Colonic mucosa (tissue), 4 donors: ENCODE results near the gene FARSB. TPM values are rescaled to one million over a fixed set of nuclear protein-coding genes. Genes with fewer than 3 reads are reported as not detected.
"Not testable (repeated sequence)": the region's sequence is repeated elsewhere in the genome, so short reads cannot be mapped to it uniquely, and the experiment has no call there.

Experiments
- DNase-seq: peaks from one replicate; pipeline ENCODE4 v3.0.0-alpha.2; 2020
- H3K27ac ChIP-seq: fragments of 200-600 bp; one replicate; pipeline ENCODE4 v1.8.0; 2021
- H3K27me3 ChIP-seq: fragments of 200-600 bp; one replicate; pipeline ENCODE4 v1.8.0; 2021
- H3K36me3 ChIP-seq: fragments of 200-600 bp; one replicate; pipeline ENCODE4 v1.8.0; 2021
- H3K4me1 ChIP-seq: fragments of 200-600 bp; one replicate; pipeline ENCODE4 v1.8.0; 2021; ENCODE audit warnings: mild to moderate bottlenecking
- H3K4me3 ChIP-seq: fragments of 200-600 bp; one replicate; pipeline ENCODE4 v1.8.0; 2021
- H3K9ac ChIP-seq, 2 donors: one replicate each; pipeline ENCODE4 v1.7.0; 2013; ENCODE audit warnings: control low read depth in 2 of 2, low read depth in 2 of 2, low read length in 2 of 2
- H3K9me3 ChIP-seq: fragments of 200-600 bp; one replicate; pipeline ENCODE4 v1.8.0; 2021
- intact Hi-C: fragments of 100-400 bp; cut with DNase I; formaldehyde crosslinking; loops from one replicate; pipeline ENCODE4 v1.14.1; 2022
- total RNA-seq, 2 donors: library from RNA; stranded (reverse); fragmentation: NEBNext Ultra II Directional in 1 of 2; extraction: Animal tissue kit (Norgen Biotek cat#: 25700) in 1 of 2; gene quantifications; one replicate each; pipeline ENCODE4 v1.2.1, GENCODE V29; 2021
- TF ChIP-seq, protein P1 (sequence below): fragments of 200-600 bp; IDR thresholded peaks from one replicate; pipeline ENCODE4 v1.8.0; 2022; ENCODE audit warnings: antibody characterized with exemption, mild to moderate bottlenecking
- donor health status: healthy.
- donor health status: DM: no; HTN: no; CAD: no.
- donor health status: DM: no; HTN: no; CAD: no.

FARSB gene
- total RNA-seq, 2 donors from 2014 or later: 21.9 to 34.6 TPM

DNA sequence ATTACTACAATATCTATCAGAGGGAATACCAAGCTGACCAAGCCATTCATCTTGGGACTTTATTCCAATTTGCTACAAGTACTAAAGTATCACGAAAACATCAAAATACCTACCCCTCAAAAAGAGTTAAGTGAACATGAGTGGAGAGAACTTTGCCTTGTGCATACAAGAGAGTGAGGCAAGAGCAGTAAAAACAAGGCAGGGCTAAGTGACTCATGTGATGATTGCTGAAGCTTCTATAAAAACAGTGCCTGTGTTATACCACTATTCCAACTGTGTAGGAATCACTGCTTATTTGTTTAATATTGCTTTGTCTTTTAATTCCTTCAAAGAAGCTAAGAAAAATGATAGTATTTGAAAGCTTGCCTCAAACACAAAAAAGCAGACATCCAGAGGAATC is 61.2 kb downstream of the FARSB start:
- H3K4me3 ChIP-seq: no peak overlapping the region
- H3K4me1 ChIP-seq: no peaks in the 10 kb centered on the region
- no peaks in the 10 kb centered on the region for H3K9me3 ChIP-seq
- TF ChIP-seq, protein P1, sequence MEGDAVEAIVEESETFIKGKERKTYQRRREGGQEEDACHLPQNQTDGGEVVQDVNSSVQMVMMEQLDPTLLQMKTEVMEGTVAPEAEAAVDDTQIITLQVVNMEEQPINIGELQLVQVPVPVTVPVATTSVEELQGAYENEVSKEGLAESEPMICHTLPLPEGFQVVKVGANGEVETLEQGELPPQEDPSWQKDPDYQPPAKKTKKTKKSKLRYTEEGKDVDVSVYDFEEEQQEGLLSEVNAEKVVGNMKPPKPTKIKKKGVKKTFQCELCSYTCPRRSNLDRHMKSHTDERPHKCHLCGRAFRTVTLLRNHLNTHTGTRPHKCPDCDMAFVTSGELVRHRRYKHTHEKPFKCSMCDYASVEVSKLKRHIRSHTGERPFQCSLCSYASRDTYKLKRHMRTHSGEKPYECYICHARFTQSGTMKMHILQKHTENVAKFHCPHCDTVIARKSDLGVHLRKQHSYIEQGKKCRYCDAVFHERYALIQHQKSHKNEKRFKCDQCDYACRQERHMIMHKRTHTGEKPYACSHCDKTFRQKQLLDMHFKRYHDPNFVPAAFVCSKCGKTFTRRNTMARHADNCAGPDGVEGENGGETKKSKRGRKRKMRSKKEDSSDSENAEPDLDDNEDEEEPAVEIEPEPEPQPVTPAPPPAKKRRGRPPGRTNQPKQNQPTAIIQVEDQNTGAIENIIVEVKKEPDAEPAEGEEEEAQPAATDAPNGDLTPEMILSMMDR: no peak
- peak; percentile 47 for DNase-seq
- H3K9ac ChIP-seq: no peak overlapping the region
- H3K36me3 ChIP-seq: no peaks in the 10 kb centered on the region
- intact Hi-C loops: no loop called here
- peak overlapping the region; percentile 21 for H3K27ac ChIP-seq
- no peaks in the 10 kb centered on the region for H3K27me3 ChIP-seq

- no peaks in the 10 kb centered on the region for H3K27me3 ChIP-seq
- H3K4me3 ChIP-seq: no peak overlapping the region
- H3K9me3 ChIP-seq: no peaks in the 10 kb centered on the region
- H3K27ac ChIP-seq: no peak overlapping the region
- DNase-seq: no peak
- no peaks in the 10 kb centered on the region for H3K4me1 ChIP-seq
- H3K36me3 ChIP-seq: no peaks in the 10 kb centered on the region
- H3K9ac ChIP-seq: no peak overlapping the region
- TF ChIP-seq, protein P1: no peak
- intact Hi-C loops: no loop called here
Observed at GRCh38 chr2:222592176-222592575, 63.7 kb downstream of the FARSB start.

DNA sequence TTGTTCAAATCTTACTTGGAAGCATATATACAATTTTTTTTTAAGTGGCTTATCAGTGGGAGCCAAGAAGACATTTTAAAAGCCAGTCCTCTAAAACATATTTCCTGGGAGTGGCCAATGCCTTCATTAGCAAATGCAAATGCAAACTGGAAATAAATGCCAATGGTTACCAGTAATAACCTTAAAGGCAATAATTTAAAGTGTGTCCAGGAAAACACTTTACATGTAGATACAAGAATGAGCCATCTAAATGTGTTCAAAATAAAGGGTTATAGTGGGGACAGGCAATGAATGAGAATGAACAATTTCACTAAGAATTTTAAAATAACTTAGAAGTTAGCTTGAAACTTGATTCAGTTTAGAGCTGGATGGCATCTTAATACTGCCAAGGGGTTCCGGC is 64.2 kb downstream of the FARSB start:
- intact Hi-C loops: no loop called here
- TF ChIP-seq, protein P1: no peak

GRCh38 chr2:222584589-222584988 is 71.3 kb downstream of the FARSB start:
- H3K4me3 ChIP-seq, H3K4me1 ChIP-seq, intact Hi-C loops, H3K27ac ChIP-seq, H3K9ac ChIP-seq, DNase-seq, H3K36me3 ChIP-seq, H3K27me3 ChIP-seq, H3K9me3 ChIP-seq: not testable (repeated sequence)

More for the DNA sequence above, 64.2 kb downstream of the FARSB start:
- H3K9ac ChIP-seq: no peak overlapping the region
- no peaks in the 10 kb centered on the region for H3K9me3 ChIP-seq
- no peak overlapping the region for H3K4me3 ChIP-seq
- no peak overlapping the region for H3K27ac ChIP-seq
- H3K36me3 ChIP-seq: no peaks in the 10 kb centered on the region
- H3K4me1 ChIP-seq: no peaks in the 10 kb centered on the region
- no peaks in the 10 kb centered on the region for H3K27me3 ChIP-seq
- no peak for DNase-seq

- Histone ChIP-seq H3K27me3 (no peaks in the 10 kb centered on the region), H3K4me1 (no peaks in the 10 kb centered on the region), H3K27ac (no peak overlapping the region), H3K9ac (no peak overlapping the region), H3K4me3 (no peak overlapping the region), H3K36me3 (no peaks in the 10 kb centered on the region), H3K9me3 (no peaks in the 10 kb centered on the region)
- TF ChIP-seq, protein P1: no peak
- no peak for DNase-seq
- intact Hi-C loops: no loop called here
Observed at GRCh38 chr2:222582928-222583327, 73.0 kb downstream of the FARSB start.

- intact Hi-C loops: no loop called here
- DNase-seq: no peak
- H3K9ac ChIP-seq: no peak overlapping the region
- no peaks in the 10 kb centered on the region for H3K9me3 ChIP-seq
- no peak overlapping the region for H3K4me3 ChIP-seq
- H3K4me1 ChIP-seq: no peaks in the 10 kb centered on the region
- H3K27ac ChIP-seq: no peak overlapping the region
- TF ChIP-seq, protein P1: no peak
- H3K36me3 ChIP-seq: no peaks in the 10 kb centered on the region
- no peaks in the 10 kb centered on the region for H3K27me3 ChIP-seq
Observed at GRCh38 chr2:222577341-222577740, 78.6 kb downstream of the FARSB start.
